ENCODE results near the gene WBP1.

WBP1 gene

GRCh38 chr2:74421221-74421870 lies 36.9 kb upstream of the WBP1 start, which contains the start of the genes C2orf81 and WDR54:
Gene C2orf81 (minus strand): TSS chr2:74421619. CDS start chr2:74421560, 59 bp downstream.
Gene WDR54 (plus strand): TSS chr2:74421730. CDS start chr2:74422154, 424 bp downstream.
- Histone ChIP-seq H3K27me3 (ENCODE audit: insufficient read depth, low read length) (no peaks in the 10 kb centered on the region), H3K9me2 (ENCODE audit: low read depth, low read length) (no peaks in the 10 kb centered on the region), H2AFZ (ENCODE audit: low read length) (peak within 1 kb of the TSS; percentile 65; the same call in 1 of the 2 replicates), H3K9ac (ENCODE audit: low read length) (peak within 1 kb of the TSS; percentile 63), H3K36me3 (ENCODE audit: insufficient read depth, low read length) (no peaks in the 10 kb centered on the region), H4K20me1 (ENCODE audit: insufficient read depth, low read length) (no peaks in the 10 kb centered on the region), H3F3A (ENCODE audit: insufficient read depth, low read length) (no peaks in the 10 kb centered on the region), H3K4me3 (ENCODE audit: low read depth, low read length, poor library complexity, severe bottlenecking) (peak within 1 kb of the TSS; percentile 68), H3K4me2 (ENCODE audit: low read length) (peak within 1 kb of the TSS; percentile 84), H3K4me1 (ENCODE audit: insufficient read depth, low read length, severe bottlenecking) (peaks cover 22% of the 10 kb centered on the region), H3K9me3 (ENCODE audit: low read length) (no peaks in the 10 kb centered on the region), H3K79me2 (ENCODE audit: insufficient read depth, low read length) (no peaks in the 10 kb centered on the region), H3K27ac (ENCODE audit: low read depth, low read length, poor library complexity, severe bottlenecking) (no peak within 1 kb of the TSS)
- TF ChIP-seq CTCF (IDR thresholded peaks at IDR 0.05; ENCODE audit: low read length) (no peak), EZH2 (IDR thresholded peaks at IDR 0.05; ENCODE audit: borderline replicate concordance, low read length) (no peak)

- H3K27ac ChIP-seq (ENCODE audit: low read depth, low read length, poor library complexity, severe bottlenecking), result no peak overlapping the region
- no peak overlapping the region for H2AFZ ChIP-seq (ENCODE audit: low read length)
- no peaks in the 10 kb centered on the region for H3F3A ChIP-seq (ENCODE audit: insufficient read depth, low read length)
- peaks cover 22% of the 10 kb centered on the region for H3K4me1 ChIP-seq (ENCODE audit: insufficient read depth, low read length, severe bottlenecking)
- no peak overlapping the region for H3K9ac ChIP-seq (ENCODE audit: low read length)
- no peak overlapping the region for H3K4me2 ChIP-seq (ENCODE audit: low read length)
- H3K9me2 ChIP-seq (ENCODE audit: low read depth, low read length), result no peaks in the 10 kb centered on the region
- no peaks in the 10 kb centered on the region for H3K36me3 ChIP-seq (ENCODE audit: insufficient read depth, low read length)
- H3K9me3 ChIP-seq (ENCODE audit: low read length), result no peaks in the 10 kb centered on the region
- no peaks in the 10 kb centered on the region for H4K20me1 ChIP-seq (ENCODE audit: insufficient read depth, low read length)
- TF ChIP-seq CTCF (IDR thresholded peaks at IDR 0.05; ENCODE audit: low read length), result no peak
- TF ChIP-seq EZH2 (IDR thresholded peaks at IDR 0.05; ENCODE audit: borderline replicate concordance, low read length), result no peak
- H3K4me3 ChIP-seq (ENCODE audit: low read depth, low read length, poor library complexity, severe bottlenecking), result no peak overlapping the region
- H3K79me2 ChIP-seq (ENCODE audit: insufficient read depth, low read length), result no peaks in the 10 kb centered on the region
- no peaks in the 10 kb centered on the region for H3K27me3 ChIP-seq (ENCODE audit: insufficient read depth, low read length)
Measured at GRCh38 chr2:74423231-74424095, 34.8 kb upstream of the WBP1 start.

GRCh38 chr2:74424139-74424992 lies 33.9 kb upstream of the WBP1 start:
- Histone ChIP-seq H3K27me3 (ENCODE audit: insufficient read depth, low read length) (no peaks in the 10 kb centered on the region), H3K4me1 (ENCODE audit: insufficient read depth, low read length, severe bottlenecking) (peaks cover 19% of the 10 kb centered on the region), H3K9me3 (ENCODE audit: low read length) (no peaks in the 10 kb centered on the region), H2AFZ (ENCODE audit: low read length) (no peak overlapping the region), H3K9me2 (ENCODE audit: low read depth, low read length) (no peaks in the 10 kb centered on the region), H3K27ac (ENCODE audit: low read depth, low read length, poor library complexity, severe bottlenecking) (no peak overlapping the region), H3F3A (ENCODE audit: insufficient read depth, low read length) (no peaks in the 10 kb centered on the region), H3K79me2 (ENCODE audit: insufficient read depth, low read length) (no peaks in the 10 kb centered on the region), H3K4me2 (ENCODE audit: low read length) (no peak overlapping the region), H3K36me3 (ENCODE audit: insufficient read depth, low read length) (no peaks in the 10 kb centered on the region), H3K9ac (ENCODE audit: low read length) (no peak overlapping the region), H3K4me3 (ENCODE audit: low read depth, low read length, poor library complexity, severe bottlenecking) (no peak overlapping the region), H4K20me1 (ENCODE audit: insufficient read depth, low read length) (no peaks in the 10 kb centered on the region)
- TF ChIP-seq EZH2 (IDR thresholded peaks at IDR 0.05; ENCODE audit: borderline replicate concordance, low read length) (no peak), CTCF (IDR thresholded peaks at IDR 0.05; ENCODE audit: low read length) (no peak)

Measured in OCI-LY1 (cell line).